GM21576 (cell line): Measurements from ENCODE around the gene ALOXE3.

ENCODE experiments used
- ATAC-seq: cut with Tn5 transposase; IDR thresholded peaks from one replicate; pipeline ENCODE4 v1.9.1; 2021; ENCODE audit warnings: mild to moderate bottlenecking, moderate library complexity; ENCODE audit not compliant: unreplicated experiment

Gene ALOXE3

DNA sequence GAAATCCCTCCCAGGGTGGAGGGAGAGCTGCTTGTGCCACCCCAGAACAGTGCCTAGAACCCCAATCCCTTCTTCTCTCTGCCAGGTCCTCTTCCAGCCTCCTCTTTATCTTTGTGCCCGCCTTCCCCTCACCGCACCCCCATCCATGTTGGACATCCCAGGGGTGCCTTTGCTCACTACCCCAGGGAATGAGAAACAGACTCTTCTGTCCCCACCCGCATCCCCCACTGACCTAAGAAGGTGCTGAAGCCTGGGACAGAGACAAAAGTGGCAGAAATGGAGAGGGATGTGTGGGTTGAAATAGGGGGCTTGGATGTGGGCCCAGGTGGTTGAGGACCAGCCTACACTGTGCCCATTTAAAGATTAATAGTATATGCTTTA is 62.5 kb downstream of the ALOXE3 start:
- ATAC-seq = no peak

DNA sequence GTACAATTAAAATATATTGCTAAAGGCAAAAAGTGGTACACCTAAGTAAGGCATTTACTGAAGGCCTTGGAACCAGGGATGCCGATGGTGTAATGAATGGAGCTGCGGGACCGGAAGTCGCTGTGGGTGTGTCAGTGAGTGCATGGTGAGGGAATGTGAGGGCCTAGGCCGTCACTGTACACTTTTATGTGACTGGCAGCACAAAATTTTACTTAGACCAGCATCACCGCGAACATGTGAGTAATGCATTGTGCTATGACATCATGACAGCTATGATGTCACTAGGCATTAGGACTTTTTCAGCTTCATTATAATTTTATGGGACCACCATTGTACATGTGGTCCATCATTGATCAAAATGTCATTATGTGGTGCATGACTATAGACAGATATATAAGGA is 64.7 kb downstream of the ALOXE3 start:
- ATAC-seq = no peak

DNA sequence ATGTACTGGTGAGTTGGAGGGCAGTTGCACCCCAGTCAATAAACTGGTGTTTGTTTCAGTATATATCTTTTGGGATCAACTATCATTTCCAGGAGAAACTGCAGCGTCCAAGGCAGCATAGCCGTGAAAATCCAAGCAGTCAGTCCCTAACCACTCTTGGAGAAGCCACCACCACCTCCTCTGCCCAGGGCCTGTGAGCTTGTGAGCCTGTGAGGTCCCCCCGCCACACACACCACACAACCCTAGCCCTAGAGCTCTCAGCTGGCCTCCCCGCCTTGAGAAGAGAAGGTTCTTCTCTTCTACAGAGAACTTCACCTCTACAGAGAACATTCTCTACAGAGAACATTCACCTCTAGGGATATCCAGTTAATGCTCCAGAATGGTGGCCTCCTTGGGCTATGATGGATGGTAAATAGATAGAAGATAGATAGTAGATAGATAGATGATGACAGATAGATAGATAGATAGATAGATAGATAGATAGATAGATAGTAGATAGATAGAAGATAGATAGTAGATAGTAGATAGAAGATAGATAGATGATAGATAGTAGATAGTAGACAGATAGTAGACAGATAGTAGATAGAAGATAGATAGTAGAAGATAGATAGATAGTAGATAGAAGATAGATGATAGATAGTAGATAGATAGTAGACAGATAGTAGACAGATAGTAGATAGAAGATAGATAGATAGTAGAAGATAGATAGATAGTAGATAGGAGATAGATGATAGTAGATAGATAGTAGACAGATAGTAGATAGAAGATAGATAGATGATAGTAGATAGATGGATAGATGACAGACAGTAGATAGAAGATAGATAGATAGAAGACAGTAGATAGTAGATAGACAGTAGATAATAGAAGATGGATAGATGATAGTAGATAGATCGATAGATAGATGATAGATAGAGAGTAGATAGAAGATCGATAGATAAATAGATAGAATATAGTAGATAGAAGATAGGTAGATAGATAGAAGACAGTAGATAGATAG is 65.8 kb downstream of the ALOXE3 start:
- ATAC-seq = no peak

DNA sequence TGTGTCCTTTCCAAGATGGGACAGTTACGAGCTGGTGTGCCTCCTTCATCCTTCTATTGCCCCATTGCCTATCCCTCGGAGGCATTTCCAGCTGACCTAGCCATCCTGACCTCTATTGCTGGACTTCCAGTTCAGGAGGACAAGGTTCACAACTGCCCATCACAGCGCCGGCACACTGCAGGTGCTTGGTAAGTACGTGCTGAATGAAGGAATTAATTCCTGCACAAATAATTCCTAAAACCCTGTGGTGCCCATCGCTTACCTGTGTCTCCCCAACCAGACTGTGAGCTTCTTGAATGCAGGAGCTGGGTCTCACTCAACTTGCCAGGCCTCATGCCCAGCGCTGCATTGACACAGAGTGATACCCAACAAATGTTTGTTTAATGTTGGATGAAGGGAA is 66.5 kb downstream of the ALOXE3 start:
- ATAC-seq = no peak

DNA sequence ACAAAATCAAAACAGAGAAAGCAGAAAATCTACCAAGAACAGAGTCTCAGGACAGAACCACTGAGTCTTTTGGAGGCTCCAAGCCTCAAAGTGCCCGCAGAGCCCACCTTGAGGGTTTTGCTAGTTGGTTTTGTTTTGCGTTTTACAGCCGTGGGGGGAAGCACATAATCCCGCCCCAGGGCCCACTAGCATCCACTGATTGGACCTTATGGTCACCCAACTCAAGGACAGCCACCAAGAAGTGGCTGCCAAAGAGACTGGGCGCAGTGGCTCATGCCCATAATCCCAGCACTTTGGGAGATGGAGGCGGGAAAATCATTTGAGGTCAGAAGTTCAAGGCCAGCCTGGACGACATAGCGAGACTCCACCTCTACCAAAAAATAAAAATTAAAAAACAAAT is 69.6 kb downstream of the ALOXE3 start:
- ATAC-seq = no peak

DNA sequence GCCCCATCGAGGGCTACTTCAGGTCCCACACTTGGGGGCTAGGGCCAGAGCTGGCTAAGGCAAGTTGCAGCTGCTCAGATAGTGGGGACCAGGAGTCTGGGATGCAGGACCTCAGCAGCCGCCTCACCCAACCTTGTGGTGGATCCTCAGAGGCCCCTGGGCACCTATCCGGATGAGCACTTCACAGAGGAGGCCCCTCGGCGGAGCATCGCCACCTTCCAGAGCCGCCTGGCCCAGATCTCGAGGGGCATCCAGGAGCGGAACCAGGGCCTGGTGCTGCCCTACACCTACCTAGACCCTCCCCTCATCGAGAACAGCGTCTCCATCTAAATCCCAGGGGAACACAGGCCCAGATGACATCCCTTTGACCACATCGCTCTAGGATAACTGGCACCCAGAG is 70.1 kb downstream of the ALOXE3 start:
- no peak for ATAC-seq

DNA sequence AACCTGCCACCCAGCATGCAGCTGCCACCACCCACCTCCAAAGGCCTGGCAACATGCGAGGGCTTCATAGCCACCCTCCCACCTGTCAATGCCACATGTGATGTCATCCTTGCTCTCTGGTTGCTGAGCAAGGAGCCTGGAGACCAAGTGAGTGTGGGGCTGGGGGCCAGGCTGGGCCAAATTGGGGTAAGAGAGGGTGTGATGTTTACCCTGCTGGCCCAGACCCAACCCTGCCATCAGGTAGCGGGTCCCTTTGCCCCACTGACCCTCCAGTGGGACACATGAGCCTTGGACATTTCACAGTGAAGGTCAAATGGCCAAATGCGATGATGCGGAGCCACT is 70.6 kb downstream of the ALOXE3 start:
- no peak for ATAC-seq

DNA sequence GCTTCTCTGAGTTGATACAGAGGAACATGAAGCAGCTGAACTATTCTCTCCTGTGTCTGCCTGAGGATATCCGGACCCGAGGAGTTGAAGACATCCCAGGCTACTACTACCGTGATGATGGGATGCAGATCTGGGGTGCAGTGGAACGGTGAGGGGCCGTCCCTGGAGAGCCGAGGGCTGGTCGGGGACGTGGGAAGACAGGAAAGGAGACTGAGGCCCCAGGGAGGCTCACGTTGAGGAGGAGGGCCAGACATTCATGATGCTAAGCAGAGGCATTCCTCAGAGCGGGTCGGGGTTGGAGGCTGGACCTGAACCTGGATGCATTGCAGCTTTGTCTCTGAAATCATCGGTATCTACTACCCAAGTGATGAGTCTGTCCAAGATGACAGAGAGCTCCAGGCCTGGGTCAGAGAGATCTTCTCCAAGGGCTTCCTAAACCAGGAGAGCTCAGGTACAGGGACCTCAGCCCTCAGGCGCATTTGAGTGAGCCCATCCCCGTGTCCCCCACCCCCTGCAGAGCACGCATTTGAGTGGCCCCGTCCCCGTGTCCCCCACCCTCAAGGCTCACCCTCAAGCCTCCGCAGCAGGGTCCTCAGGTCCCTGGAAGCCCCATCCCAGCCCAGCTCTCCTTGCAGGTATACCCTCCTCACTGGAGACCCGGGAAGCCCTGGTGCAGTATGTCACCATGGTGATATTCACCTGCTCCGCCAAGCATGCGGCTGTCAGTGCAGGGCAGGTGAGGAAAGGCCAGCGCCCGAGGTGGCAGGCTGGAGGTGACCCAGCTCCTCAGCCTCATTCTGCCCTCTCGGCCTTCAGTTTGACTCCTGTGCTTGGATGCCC is 71.2 kb downstream of the ALOXE3 start:
- ATAC-seq = no peak

DNA sequence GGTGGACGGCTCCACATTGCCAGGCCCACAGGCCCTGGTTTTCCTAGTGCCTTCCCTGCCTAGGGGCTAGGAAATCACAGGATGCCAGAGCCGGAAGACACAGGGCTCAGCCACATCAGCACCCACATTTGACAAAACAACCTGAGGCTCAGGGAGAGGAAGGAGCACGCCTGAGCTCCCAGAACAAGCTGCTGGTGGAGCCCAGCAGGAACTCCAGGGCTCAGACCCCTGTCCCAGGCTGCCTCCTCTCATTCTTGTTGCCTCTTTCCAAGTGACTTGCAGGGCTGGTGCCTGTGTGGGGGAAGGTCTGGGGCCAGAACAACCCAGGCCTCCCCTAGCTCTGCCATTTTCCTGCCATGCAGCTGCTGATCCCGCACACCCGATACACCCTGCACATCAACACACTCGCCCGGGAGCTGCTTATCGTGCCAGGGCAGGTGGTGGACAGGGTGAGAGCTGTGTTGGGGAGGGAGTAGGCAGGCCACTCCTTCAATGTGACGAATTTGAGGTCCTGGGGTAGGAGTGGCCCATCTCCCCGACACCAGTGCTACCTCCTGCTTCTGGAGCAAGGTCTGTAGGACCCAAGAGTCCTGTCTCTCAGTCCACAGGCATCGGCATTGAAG is 71.9 kb downstream of the ALOXE3 start:
- no peak for ATAC-seq
